BJ (cell line): ENCODE data around the gene MAPKAP1. TPM values are rescaled to one million over a fixed set of nuclear protein-coding genes. Genes with fewer than 3 reads are reported as not detected.

Experiments used
- CTCF ChIA-PET: fragments of 350-600 bp; formaldehyde crosslinking; extraction: SDS; loops from one replicate; lab custom pipeline; 2021; ENCODE audit warnings: antibody characterized with exemption, inconsistent platforms; lab: Yijun Ruan, JAX
- POLR2A ChIA-PET: fragments of 300-600 bp; sonication (Branson Sonifier 250); formaldehyde crosslinking; extraction: SDS; loops from one replicate; lab custom pipeline; 2021; ENCODE audit warnings: antibody characterized with exemption; lab: Charles Lee
- DNase-seq: peaks from one replicate; pipeline ENCODE4 v3.0.0-alpha.2; 2011; ENCODE audit warnings: low read depth
- H3K27me3 ChIP-seq: 2 replicates; pipeline ENCODE4 v1.6.0; 2011; ENCODE audit warnings: low read length; ENCODE audit not compliant: control insufficient read depth, insufficient read depth
- H3K36me3 ChIP-seq: 2 replicates; pipeline ENCODE4 v1.5.1; 2011; ENCODE audit warnings: low read length; ENCODE audit not compliant: control insufficient read depth, insufficient read depth
- H3K4me3 ChIP-seq: 2 replicates; pipeline ENCODE4 v1.5.1; 2011; ENCODE audit warnings: low read depth, mild to moderate bottlenecking, control low read depth, low read length
- polyA plus RNA-seq: library from polyadenylated mRNA; depleted of rRNA; stranded (reverse); fragments of >200 nt; gene quantifications from 2 replicates; pipeline ENCODE4 v1.2.3, GENCODE V29; 2011
- TF ChIP-seq, protein P1 (sequence below): IDR thresholded peaks from 2 replicates; pipeline ENCODE4 v1.5.1; 2011; ENCODE audit warnings: low read depth, mild to moderate bottlenecking, control low read depth, inconsistent platforms, low read length, moderate library complexity; ENCODE audit not compliant: insufficient read depth

The MAPKAP1 gene
- polyA plus RNA-seq, 1 experiment = 113 TPM

DNA sequence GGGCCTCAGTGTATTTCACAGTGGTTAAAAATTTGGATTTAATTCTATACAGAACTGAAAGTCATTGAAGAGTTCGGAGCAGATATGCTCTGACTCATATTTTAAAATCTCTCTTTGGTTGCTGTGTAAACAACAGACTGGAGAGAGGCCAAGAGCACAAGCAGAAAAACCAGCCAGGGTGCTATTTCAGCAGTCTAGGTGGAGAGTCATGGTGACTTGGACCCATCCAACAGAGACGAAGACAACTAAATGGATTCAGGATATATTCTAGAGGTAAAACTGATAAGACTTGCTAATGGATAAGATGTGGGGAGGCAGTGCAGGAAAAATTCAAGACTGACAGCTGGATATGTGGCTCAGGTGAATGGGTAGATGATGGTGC, 168.9 kb downstream of the MAPKAP1 start:
- Histone ChIP-seq H3K36me3 (no peaks in the 10 kb centered on the region), H3K4me3 (no peak overlapping the region), H3K27me3 (no peaks in the 10 kb centered on the region)
- TF ChIP-seq, protein P1, sequence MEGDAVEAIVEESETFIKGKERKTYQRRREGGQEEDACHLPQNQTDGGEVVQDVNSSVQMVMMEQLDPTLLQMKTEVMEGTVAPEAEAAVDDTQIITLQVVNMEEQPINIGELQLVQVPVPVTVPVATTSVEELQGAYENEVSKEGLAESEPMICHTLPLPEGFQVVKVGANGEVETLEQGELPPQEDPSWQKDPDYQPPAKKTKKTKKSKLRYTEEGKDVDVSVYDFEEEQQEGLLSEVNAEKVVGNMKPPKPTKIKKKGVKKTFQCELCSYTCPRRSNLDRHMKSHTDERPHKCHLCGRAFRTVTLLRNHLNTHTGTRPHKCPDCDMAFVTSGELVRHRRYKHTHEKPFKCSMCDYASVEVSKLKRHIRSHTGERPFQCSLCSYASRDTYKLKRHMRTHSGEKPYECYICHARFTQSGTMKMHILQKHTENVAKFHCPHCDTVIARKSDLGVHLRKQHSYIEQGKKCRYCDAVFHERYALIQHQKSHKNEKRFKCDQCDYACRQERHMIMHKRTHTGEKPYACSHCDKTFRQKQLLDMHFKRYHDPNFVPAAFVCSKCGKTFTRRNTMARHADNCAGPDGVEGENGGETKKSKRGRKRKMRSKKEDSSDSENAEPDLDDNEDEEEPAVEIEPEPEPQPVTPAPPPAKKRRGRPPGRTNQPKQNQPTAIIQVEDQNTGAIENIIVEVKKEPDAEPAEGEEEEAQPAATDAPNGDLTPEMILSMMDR = no peak
- DNase-seq = no peak
- ChIA-PET CTCF (interaction anchor here (0.5 to 1.6 kb wide), 3 partner anchors 13 to 383 kb away, joined by 3 to 4 read pairs (median 3); no protein-coding TSS in a partner anchor), POLR2A (no interaction called here)

DNA sequence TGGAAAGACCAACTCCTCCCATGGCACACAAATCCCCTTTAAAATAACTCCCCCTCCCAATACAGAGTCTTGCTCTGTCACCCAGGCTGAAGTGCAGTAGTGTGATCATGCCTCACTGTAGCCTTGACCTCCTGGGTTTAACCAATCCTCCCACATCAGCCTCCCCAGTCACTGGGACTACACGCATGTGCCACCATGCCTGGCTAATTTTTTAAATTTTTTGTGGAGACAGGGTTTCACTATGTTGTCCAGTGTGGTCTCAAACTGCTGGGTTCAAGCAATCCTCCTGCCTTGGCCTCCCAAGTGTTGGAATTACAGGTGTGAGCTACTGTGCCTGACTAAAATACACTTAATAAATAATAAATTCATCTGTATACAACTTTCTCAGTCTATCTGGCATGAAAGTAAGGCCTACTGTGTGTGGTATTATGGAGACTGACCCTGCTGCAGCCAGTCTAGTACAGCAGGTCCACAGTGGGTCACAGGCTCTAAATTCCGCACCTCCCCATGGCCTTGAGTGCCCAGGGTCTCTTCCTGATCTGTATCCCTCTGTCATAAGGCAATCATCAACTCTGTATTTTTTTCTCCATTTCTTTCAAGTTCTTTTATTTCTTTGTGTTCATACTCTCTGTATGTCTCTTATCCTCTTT, 169.4 kb downstream of the MAPKAP1 start:
- DNase-seq = no peak
- no peaks in the 10 kb centered on the region for H3K27me3 ChIP-seq
- TF ChIP-seq, protein P1 = no peak
- ChIA-PET POLR2A (no interaction called here), CTCF (interaction anchor here (1.2 to 1.6 kb wide), 2 partner anchors 21 to 130 kb away, joined by 3 to 4 read pairs; no protein-coding TSS in a partner anchor)
- no peak overlapping the region for H3K4me3 ChIP-seq
- H3K36me3 ChIP-seq = no peaks in the 10 kb centered on the region

DNA sequence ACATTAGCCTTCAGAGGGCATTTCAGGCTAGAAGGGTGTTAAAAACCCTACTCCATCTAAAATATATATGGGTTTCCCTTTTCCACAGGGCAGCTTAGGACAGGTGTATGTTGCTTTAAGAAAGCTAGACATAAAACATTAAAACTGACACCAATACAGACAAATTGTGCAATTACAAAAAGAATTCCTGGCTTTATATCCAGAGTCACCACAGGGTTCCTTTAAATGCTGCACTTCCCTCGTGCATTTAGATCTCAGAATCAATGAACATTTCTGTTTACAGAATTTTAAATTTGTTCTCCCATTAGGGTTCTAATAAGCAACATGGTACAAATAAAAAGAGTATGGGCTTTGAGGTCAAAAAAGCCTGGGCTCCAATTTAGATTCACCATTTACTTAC, 170.2 kb downstream of the MAPKAP1 start:
- TF ChIP-seq, protein P1 = no peak
- ChIA-PET CTCF (interaction anchor here (1.2 to 1.6 kb wide), 2 partner anchors 22 to 129 kb away, joined by 3 to 4 read pairs; no protein-coding TSS in a partner anchor), POLR2A (no interaction called here)
- no peak for DNase-seq
- H3K36me3 ChIP-seq = no peaks in the 10 kb centered on the region
- H3K4me3 ChIP-seq = no peak overlapping the region
- H3K27me3 ChIP-seq = no peaks in the 10 kb centered on the region

DNA sequence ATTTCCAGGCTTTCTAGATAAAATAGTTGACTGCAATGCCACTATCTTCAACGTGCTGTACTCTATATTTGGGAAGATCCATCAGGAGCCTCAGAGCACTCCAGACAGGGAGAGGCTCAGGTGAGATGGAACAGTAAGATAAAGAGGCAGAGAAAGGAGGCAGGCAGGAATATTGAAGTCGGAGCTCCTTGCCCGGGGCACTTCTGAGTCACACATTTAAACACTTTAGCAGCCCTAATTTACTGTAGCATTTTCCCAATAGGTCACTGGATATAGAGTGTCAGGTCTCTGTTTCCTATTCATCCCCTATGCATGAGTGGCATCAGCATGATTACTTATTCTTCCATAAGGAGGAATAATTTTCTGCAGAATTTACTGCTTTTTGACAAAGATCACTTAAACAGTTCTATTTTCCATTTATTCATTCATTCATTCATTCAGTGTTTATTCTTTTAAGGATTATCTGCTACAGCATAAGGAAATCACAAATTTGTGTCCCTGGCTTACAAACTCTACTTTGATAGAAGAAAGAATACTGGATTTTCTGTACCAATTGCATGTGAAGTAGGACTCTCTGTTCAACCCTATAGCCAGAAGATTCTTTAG, 170.7 kb downstream of the MAPKAP1 start:
- no peak for DNase-seq
- ChIA-PET CTCF (interaction anchor here (0.6 to 1.6 kb wide), 3 partner anchors 22 to 950 kb away, joined by 3 to 4 read pairs (median 3); no protein-coding TSS in a partner anchor), POLR2A (no interaction called here)

More for the DNA sequence above, 170.7 kb downstream of the MAPKAP1 start:
- H3K27me3 ChIP-seq = no peaks in the 10 kb centered on the region
- no peak overlapping the region for H3K4me3 ChIP-seq
- TF ChIP-seq, protein P1 = no peak
- no peaks in the 10 kb centered on the region for H3K36me3 ChIP-seq
